Coronary artery (tissue), 2 donors: ENCODE measurements around the gene HNRNPR.

Source experiments
- DNase-seq: peaks from one replicate; pipeline ENCODE4 v3.0.0-alpha.2; 2017; ENCODE audit warnings: low spot score
- H3K27ac ChIP-seq, 2 donors: fragments of 200-600 bp; sonication (generic); one replicate each; pipeline ENCODE4 v1.5.1; 2016 to 2019
- H3K4me3 ChIP-seq: fragments of 200-600 bp; sonication (generic); 2 replicates; pipeline ENCODE4 v1.5.1; 2016; ENCODE audit warnings: mild to moderate bottlenecking, moderate library complexity
- TF ChIP-seq, protein P1 (sequence below): fragments of 200-600 bp; sonication (generic); IDR thresholded peaks from one replicate; pipeline ENCODE4 v1.5.1; 2019; ENCODE audit warnings: antibody characterized with exemption

Gene HNRNPR

GRCh38 chr1:23371987-23372880 is 28.1 kb upstream of the HNRNPR start:
- no peak overlapping the region for H3K4me3 ChIP-seq
- TF ChIP-seq, protein P1, sequence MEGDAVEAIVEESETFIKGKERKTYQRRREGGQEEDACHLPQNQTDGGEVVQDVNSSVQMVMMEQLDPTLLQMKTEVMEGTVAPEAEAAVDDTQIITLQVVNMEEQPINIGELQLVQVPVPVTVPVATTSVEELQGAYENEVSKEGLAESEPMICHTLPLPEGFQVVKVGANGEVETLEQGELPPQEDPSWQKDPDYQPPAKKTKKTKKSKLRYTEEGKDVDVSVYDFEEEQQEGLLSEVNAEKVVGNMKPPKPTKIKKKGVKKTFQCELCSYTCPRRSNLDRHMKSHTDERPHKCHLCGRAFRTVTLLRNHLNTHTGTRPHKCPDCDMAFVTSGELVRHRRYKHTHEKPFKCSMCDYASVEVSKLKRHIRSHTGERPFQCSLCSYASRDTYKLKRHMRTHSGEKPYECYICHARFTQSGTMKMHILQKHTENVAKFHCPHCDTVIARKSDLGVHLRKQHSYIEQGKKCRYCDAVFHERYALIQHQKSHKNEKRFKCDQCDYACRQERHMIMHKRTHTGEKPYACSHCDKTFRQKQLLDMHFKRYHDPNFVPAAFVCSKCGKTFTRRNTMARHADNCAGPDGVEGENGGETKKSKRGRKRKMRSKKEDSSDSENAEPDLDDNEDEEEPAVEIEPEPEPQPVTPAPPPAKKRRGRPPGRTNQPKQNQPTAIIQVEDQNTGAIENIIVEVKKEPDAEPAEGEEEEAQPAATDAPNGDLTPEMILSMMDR, result no peak
- H3K27ac ChIP-seq, result peak overlapping the region in 1 of 2 donors; percentile 19
- DNase-seq, result no peak

DNA sequence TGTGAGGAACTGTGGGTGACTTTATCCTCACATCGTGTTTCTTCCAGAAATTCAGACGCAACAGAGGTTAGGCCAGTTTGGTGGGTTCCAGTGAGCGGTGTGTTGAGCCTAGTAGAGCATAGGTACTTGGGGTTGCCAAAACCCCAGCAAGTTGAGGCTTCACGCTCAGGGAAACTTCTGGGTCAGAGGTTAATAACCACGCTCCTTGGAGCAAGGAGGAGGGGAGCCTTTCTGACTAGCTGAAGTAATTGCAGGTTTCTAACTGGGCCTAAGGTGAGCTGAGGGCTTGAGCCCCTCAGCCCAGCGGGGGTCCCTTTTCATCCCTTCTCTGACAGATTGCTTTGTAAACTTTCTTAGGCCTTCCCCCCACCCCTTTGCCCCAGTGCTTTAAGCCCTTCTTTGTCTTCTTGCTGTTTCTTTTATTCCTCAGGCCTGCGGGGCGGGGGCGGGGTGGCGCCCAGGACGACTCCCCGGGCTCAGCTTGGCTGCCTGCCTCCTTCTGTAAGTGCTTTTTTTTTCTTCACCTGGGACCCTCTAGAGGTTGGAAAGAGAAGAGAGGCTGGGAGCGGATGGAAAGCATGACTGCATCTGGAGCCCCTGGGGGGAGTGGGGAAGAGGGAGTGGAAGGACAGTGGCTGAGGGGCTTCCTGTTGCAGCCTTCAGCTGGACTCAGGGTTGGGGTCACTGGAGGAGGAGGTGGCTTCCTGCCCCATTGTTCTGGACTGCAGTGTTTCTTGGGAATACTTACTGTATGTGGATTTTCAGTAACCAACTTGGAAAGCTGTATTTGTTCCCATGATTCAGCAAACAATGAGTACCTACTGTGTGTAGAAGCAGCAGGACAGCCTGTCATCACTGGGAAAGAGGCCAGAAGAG is 26.9 kb upstream of the HNRNPR start:
- Histone ChIP-seq H3K27ac (peak overlapping the region in 1 of 2 donors; percentile 96), H3K4me3 (peak overlapping the region; percentile 79)
- no peak for DNase-seq
- TF ChIP-seq, protein P1, result no peak

- no peak for DNase-seq
- TF ChIP-seq, protein P1, result no peak
- H3K27ac ChIP-seq, result peak overlapping the region; percentile 95 to 96
- peak overlapping the region; percentile 79 for H3K4me3 ChIP-seq
Observed at GRCh38 chr1:23370330-23370708, 26.2 kb upstream of the HNRNPR start.

DNA sequence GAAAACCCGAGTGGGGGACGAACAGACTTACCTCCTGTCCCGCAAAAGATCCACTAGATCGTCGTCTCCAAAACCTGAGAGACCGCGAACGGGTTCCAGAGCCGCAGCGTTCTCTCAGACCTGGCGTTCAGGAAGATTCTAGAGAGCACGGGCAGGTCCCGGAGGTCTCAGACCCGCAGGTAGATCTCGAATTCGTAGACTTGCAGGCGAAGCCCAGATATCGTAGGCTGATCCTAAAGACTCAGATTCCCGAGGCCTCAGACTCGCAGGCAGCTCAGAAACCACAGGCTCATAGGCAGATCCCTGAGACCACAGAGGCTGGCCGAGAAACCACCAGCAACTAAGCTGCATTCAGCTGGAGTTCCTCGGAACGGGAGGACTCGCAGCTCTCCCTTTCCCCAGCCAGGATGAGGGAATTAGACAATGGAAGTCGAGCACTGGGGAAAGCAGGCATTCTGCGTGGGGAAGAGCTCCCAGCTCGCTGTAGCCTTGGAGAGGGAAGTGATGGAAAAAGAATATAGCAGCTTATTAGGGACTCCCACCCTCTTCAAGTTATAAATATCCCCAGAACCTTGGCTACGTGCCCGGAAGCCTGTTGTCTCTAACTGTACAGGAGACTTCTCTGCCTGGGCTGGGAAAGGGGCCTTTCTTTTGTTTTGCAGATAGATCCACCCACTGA is 25.4 kb upstream of the HNRNPR start, which contains the start of gene ZNF436:
TSS of gene ZNF436 (minus strand) at position 502 of the 679 bp plus-strand sequence. CDS start 1,831 bp downstream, outside the sequence.
- DNase-seq, result peak; percentile 81
- Histone ChIP-seq H3K4me3 (peak within 1 kb of the TSS; percentile 79), H3K27ac (peak within 1 kb of the TSS; percentile 95 to 96)
- TF ChIP-seq, protein P1, result no peak

GRCh38 chr1:23368562-23369334 is 24.7 kb upstream of the HNRNPR start:
- TF ChIP-seq, protein P1, result no peak
- peak; percentile 93 for DNase-seq

More at GRCh38 chr1:23368562-23369334, 24.7 kb upstream of the HNRNPR start:
- Histone ChIP-seq H3K27ac (peak overlapping the region; percentile 95 to 96), H3K4me3 (peak overlapping the region; percentile 79)
